HepG2 (cell line): ENCODE data around the gene ZP2. TPM values are rescaled to one million over a fixed set of nuclear protein-coding genes. Genes with fewer than 3 reads are reported as not detected.

ENCODE experiments used
- ARNT2 ChIP-seq: sonication (generic); formaldehyde crosslinking; IDR thresholded peaks from 2 replicates; pipeline ENCODE4 v1.8.0; 2022; ENCODE audit warnings: mild to moderate bottlenecking, low read depth, missing genetic modification reagents, moderate library complexity
- HES4 ChIP-seq: sonication (generic); formaldehyde crosslinking; IDR thresholded peaks from 2 replicates; pipeline ENCODE4 v1.9.0; 2021; ENCODE audit warnings: mild to moderate bottlenecking, missing genetic modification reagents, borderline replicate concordance
- HMG20B ChIP-seq: conservative IDR thresholded peaks from 2 replicates; pipeline ENCODE4 v1.6.1; 2016; ENCODE audit warnings: missing genetic modification reagents, missing compliant biosample characterization
- NFE2 ChIP-seq: sonication (generic); formaldehyde crosslinking; IDR thresholded peaks from 2 replicates; pipeline ENCODE4 v1.4.0; 2020; ENCODE audit warnings: missing genetic modification reagents
- RFX5 ChIP-seq: IDR thresholded peaks from 2 replicates; pipeline ENCODE4 v1.6.1; 2011; ENCODE audit warnings: low read depth, low read length, improper control_type of control experiment
- SAFB2 ChIP-seq: sonication (generic); formaldehyde crosslinking; IDR thresholded peaks from 2 replicates; pipeline ENCODE4 v1.5.1; 2020; ENCODE audit warnings: missing genetic modification reagents, low read depth, mild to moderate bottlenecking, borderline replicate concordance
- SNAPC2 ChIP-seq: sonication (generic); formaldehyde crosslinking; IDR thresholded peaks from 2 replicates; pipeline ENCODE4 v1.8.1; 2022; ENCODE audit warnings: mild to moderate bottlenecking, missing genetic modification reagents
- SP140L ChIP-seq: sonication (generic); formaldehyde crosslinking; IDR thresholded peaks from 2 replicates; pipeline ENCODE4 v1.4.0; 2020; ENCODE audit warnings: missing genetic modification reagents, borderline replicate concordance
- SRSF1 ChIP-seq: fragments of 200-400 bp; formaldehyde crosslinking; optimal IDR thresholded peaks from 2 replicates; pipeline ENCODE3; 2017; ENCODE audit warnings: mild to moderate bottlenecking, low read depth, low read length, moderate library complexity
- ZBTB7A ChIP-seq: sonication (generic); formaldehyde crosslinking; IDR thresholded peaks from 2 replicates; pipeline ENCODE4 v1.8.0; 2022; ENCODE audit warnings: mild to moderate bottlenecking, missing genetic modification reagents
- ZBTB7B ChIP-seq: sonication (generic); formaldehyde crosslinking; IDR thresholded peaks from 2 replicates; pipeline ENCODE4 v1.4.0; 2020; ENCODE audit warnings: missing genetic modification reagents
- ZNF160 ChIP-seq: sonication (generic); formaldehyde crosslinking; IDR thresholded peaks from 2 replicates; pipeline ENCODE4 v1.8.0; 2022; ENCODE audit warnings: mild to moderate bottlenecking, inconsistent platforms, missing genetic modification reagents
- ZNF263 ChIP-seq: sonication (generic); formaldehyde crosslinking; IDR thresholded peaks from 2 replicates; pipeline ENCODE4 v1.4.0; 2020; ENCODE audit warnings: missing genetic modification reagents
- ZNF468 ChIP-seq: sonication (generic); formaldehyde crosslinking; IDR thresholded peaks from 2 replicates; pipeline ENCODE4 v1.8.0; 2022; ENCODE audit warnings: mild to moderate bottlenecking, moderate library complexity, missing genetic modification reagents
- ZNF557 ChIP-seq: sonication (generic); formaldehyde crosslinking; IDR thresholded peaks from 2 replicates; pipeline ENCODE4 v1.4.0; 2020; ENCODE audit warnings: missing genetic modification reagents
- ZNF567 ChIP-seq: sonication (generic); formaldehyde crosslinking; IDR thresholded peaks from 2 replicates; pipeline ENCODE4 v1.8.1; 2023; ENCODE audit warnings: mild to moderate bottlenecking, missing genetic modification reagents, borderline replicate concordance
- ZNF572 ChIP-seq: sonication (generic); formaldehyde crosslinking; IDR thresholded peaks from 2 replicates; pipeline ENCODE4 v1.5.1; 2020; ENCODE audit warnings: mild to moderate bottlenecking, missing genetic modification reagents
- polyA plus RNA-seq, 8 experiments: library from polyadenylated mRNA; depleted of rRNA in 3 of 8; stranded (reverse) in 7 of 8; unstranded in 1 of 8; fragments of >200 nt; fragmentation: Illumina TruSeq in 4 of 8; extraction: Trizol in 4 of 8; gene quantifications; 2 replicates each; pipeline versions ENCODE4 v1.2.1 to v1.2.3, GENCODE V29; 2011 to 2016; ENCODE audit warnings: low read depth in 4 of 8, missing spikeins in 1 of 8, mixed read lengths in 1 of 8; ENCODE audit not compliant: insufficient read depth in 1 of 8
- total RNA-seq, 5 experiments: library from RNA; depleted of rRNA; stranded (reverse); fragments of >200 nt; fragmentation: Illumina TruSeq; extraction: Trizol; gene quantifications; 2 replicates each; pipeline ENCODE4 v1.2.3, GENCODE V29; 2016; ENCODE audit warnings: low read depth in 1 of 5
- TF ChIP-seq, protein P1 (sequence below): sonication (generic); formaldehyde crosslinking; IDR thresholded peaks from 2 replicates; pipeline ENCODE4; 2020; ENCODE audit warnings: missing genetic modification reagents, mild to moderate bottlenecking, borderline replicate concordance
- TF ChIP-seq, protein P2 (sequence below): sonication (generic); formaldehyde crosslinking; IDR thresholded peaks from 2 replicates; pipeline ENCODE4 v1.4.0; 2020; ENCODE audit warnings: missing genetic modification reagents
- TF ChIP-seq, protein P3 (sequence below): sonication (generic); formaldehyde crosslinking; IDR thresholded peaks from 2 replicates; pipeline ENCODE4 v1.4.0; 2020; ENCODE audit warnings: low read depth, mild to moderate bottlenecking, missing genetic modification reagents
- TF ChIP-seq, protein P4 (sequence below): sonication (generic); formaldehyde crosslinking; IDR thresholded peaks from 2 replicates; pipeline ENCODE4 v1.4.0; 2020; ENCODE audit warnings: mild to moderate bottlenecking, missing genetic modification reagents
- TF ChIP-seq, protein P5 (sequence below): IDR thresholded peaks from 2 replicates; pipeline ENCODE4 v1.6.1; 2016; ENCODE audit warnings: missing compliant biosample characterization, missing genetic modification reagents, borderline replicate concordance

Gene ZP2
- total and polyA plus RNA-seq, 2 of the 13 experiments (the other 11 are each of a cell fraction or from before 2014, with no cell fraction given) = not detected

DNA sequence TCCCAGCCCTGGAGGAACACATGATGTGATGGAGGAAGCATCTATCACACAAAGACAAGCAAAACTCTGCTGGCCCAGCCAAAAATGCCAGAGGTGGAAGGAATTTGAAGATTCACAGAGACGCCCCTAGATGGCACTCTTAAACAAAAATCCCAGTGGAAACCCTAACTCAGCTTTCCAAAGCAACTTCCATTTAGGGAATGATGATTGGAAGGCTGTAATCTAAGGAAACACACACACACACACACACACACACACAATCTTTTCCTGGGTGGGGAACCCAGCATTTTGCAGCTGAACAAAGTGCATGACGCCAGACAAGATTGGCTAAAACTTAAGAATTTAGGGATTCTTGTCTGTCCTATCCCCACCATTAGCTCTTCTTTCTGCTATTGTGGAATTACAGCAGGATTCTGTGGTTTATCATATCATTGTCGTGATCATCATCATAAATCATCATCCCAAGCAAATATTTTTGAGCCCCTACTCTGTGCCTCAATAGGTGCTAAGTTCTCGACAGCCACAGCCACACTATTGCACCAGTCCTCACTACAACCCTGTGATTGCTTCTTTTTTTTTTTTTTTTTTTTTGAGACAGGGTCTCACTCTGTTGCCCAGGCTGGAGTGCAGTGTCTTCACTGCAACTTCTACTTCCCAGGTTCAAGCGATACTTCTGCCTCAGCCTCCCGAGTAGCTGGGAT, 54.5 kb downstream of the ZP2 start (continued):
- TF ChIP-seq, protein P1, sequence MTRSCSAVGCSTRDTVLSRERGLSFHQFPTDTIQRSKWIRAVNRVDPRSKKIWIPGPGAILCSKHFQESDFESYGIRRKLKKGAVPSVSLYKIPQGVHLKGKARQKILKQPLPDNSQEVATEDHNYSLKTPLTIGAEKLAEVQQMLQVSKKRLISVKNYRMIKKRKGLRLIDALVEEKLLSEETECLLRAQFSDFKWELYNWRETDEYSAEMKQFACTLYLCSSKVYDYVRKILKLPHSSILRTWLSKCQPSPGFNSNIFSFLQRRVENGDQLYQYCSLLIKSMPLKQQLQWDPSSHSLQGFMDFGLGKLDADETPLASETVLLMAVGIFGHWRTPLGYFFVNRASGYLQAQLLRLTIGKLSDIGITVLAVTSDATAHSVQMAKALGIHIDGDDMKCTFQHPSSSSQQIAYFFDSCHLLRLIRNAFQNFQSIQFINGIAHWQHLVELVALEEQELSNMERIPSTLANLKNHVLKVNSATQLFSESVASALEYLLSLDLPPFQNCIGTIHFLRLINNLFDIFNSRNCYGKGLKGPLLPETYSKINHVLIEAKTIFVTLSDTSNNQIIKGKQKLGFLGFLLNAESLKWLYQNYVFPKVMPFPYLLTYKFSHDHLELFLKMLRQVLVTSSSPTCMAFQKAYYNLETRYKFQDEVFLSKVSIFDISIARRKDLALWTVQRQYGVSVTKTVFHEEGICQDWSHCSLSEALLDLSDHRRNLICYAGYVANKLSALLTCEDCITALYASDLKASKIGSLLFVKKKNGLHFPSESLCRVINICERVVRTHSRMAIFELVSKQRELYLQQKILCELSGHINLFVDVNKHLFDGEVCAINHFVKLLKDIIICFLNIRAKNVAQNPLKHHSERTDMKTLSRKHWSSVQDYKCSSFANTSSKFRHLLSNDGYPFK = no peak
- TF ChIP-seq, protein P2, sequence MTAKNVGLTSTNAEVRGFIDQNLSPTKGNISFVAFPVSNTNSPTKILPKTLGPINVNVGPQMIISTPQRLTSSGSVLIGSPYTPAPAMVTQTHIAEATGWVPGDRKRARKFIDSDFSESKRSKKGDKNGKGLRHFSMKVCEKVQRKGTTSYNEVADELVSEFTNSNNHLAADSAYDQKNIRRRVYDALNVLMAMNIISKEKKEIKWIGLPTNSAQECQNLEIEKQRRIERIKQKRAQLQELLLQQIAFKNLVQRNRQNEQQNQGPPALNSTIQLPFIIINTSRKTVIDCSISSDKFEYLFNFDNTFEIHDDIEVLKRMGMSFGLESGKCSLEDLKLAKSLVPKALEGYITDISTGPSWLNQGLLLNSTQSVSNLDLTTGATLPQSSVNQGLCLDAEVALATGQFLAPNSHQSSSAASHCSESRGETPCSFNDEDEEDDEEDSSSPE (CRISPR knock-in tag) = no peak
- TF ChIP-seq ARNT2 (CRISPR knock-in tag) (no peak), RFX5 (no peak), NFE2 (CRISPR knock-in tag) (no peak), SAFB2 (CRISPR knock-in tag) (no peak), ZNF572 (CRISPR knock-in tag) (0 out of 2 replicates have a peak, but pooled peaks have one; percentile 25), ZBTB7A (CRISPR knock-in tag) (no peak), SRSF1 (no peak), SP140L (CRISPR knock-in tag) (no peak), ZNF567 (0 out of 2 replicates have a peak, but pooled peaks have one; percentile 59), ZBTB7B (CRISPR knock-in tag) (no peak), ZNF468 (CRISPR knock-in tag) (no peak), ZNF557 (CRISPR knock-in tag) (no peak), SNAPC2 (CRISPR knock-in tag) (no peak), HMG20B (CRISPR knock-in tag) (no peak), ZNF160 (CRISPR knock-in tag) (no peak), ZNF263 (CRISPR knock-in tag) (no peak), HES4 (CRISPR knock-in tag) (no peak)
- TF ChIP-seq, protein P3, sequence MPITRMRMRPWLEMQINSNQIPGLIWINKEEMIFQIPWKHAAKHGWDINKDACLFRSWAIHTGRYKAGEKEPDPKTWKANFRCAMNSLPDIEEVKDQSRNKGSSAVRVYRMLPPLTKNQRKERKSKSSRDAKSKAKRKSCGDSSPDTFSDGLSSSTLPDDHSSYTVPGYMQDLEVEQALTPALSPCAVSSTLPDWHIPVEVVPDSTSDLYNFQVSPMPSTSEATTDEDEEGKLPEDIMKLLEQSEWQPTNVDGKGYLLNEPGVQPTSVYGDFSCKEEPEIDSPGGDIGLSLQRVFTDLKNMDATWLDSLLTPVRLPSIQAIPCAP = no peak
- TF ChIP-seq, protein P4, sequence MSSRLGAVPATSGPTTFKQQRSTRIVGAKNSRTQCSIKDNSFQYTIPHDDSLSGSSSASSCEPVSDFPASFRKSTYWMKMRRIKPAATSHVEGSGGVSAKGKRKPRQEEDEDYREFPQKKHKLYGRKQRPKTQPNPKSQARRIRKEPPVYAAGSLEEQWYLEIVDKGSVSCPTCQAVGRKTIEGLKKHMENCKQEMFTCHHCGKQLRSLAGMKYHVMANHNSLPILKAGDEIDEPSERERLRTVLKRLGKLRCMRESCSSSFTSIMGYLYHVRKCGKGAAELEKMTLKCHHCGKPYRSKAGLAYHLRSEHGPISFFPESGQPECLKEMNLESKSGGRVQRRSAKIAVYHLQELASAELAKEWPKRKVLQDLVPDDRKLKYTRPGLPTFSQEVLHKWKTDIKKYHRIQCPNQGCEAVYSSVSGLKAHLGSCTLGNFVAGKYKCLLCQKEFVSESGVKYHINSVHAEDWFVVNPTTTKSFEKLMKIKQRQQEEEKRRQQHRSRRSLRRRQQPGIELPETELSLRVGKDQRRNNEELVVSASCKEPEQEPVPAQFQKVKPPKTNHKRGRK (CRISPR knock-in tag) = no peak
- TF ChIP-seq, protein P5, sequence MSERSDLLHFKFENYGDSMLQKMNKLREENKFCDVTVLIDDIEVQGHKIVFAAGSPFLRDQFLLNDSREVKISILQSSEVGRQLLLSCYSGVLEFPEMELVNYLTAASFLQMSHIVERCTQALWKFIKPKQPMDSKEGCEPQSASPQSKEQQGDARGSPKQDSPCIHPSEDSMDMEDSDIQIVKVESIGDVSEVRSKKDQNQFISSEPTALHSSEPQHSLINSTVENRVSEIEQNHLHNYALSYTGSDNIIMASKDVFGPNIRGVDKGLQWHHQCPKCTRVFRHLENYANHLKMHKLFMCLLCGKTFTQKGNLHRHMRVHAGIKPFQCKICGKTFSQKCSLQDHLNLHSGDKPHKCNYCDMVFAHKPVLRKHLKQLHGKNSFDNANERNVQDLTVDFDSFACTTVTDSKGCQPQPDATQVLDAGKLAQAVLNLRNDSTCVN (CRISPR knock-in tag) = no peak
